Measurements from ENCODE around the gene SEPTIN2.
"Not testable (repeated sequence)": the region's sequence is repeated elsewhere in the genome, so short reads cannot be mapped to it uniquely, and the experiment has no call there.

Gene SEPTIN2

GRCh38 chr2:241351640-241352031, 35.9 kb downstream of the SEPTIN2 start:
- no peak for DNase-seq (ENCODE audit: low spot score)

GRCh38 chr2:241352227-241352626, 36.5 kb downstream of the SEPTIN2 start:
- no peak for DNase-seq (ENCODE audit: low spot score)

- DNase-seq (ENCODE audit: low spot score): no peak
These were observed 39.2 kb downstream of the SEPTIN2 start for GRCh38 chr2:241354668-241355658.

GRCh38 chr2:241355983-241356870, 40.5 kb downstream of the SEPTIN2 start, which contains the start of gene FARP2:
Gene FARP2 (plus strand): TSS chr2:241356285. CDS start chr2:241373108, 16,823 bp downstream.
- DNase-seq (ENCODE audit: low spot score): peak; percentile 94

DNA sequence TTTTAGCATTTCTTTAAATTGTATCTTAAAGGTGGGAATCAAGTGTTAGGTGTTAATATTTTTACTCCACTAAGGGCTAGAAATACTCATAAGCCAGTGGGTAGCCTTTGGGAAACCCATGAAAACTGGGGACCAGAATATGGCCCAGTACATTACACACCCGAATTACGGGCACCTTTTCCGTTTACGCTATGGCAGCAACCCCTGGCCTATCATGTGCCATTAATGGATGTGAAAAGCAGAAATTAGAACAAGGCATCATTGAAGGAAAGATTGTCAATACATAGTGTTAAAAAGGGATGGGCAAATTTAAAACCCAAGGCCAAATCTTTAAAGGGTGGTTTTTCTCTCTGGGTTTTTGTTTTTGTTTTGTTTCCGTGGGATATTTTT, 41.1 kb downstream of the SEPTIN2 start:
- no peak for DNase-seq (ENCODE audit: low spot score)

- DNase-seq (ENCODE audit: low spot score): no peak
These were observed 41.8 kb downstream of the SEPTIN2 start for GRCh38 chr2:241357531-241357930.

- peak; percentile 62 for DNase-seq (ENCODE audit: low spot score)
These were observed 42.7 kb downstream of the SEPTIN2 start for GRCh38 chr2:241358470-241358869.

- no peak for DNase-seq (ENCODE audit: low spot score)
These were observed 43.8 kb downstream of the SEPTIN2 start for GRCh38 chr2:241359481-241360045.

GRCh38 chr2:241363426-241363825, 47.7 kb downstream of the SEPTIN2 start:
- no peak for DNase-seq (ENCODE audit: low spot score)

GRCh38 chr2:241364781-241365180, 49.1 kb downstream of the SEPTIN2 start:
- DNase-seq (ENCODE audit: low spot score): no peak

GRCh38 chr2:241366678-241367077, 51.0 kb downstream of the SEPTIN2 start:
- no peak for DNase-seq (ENCODE audit: low spot score)

DNA sequence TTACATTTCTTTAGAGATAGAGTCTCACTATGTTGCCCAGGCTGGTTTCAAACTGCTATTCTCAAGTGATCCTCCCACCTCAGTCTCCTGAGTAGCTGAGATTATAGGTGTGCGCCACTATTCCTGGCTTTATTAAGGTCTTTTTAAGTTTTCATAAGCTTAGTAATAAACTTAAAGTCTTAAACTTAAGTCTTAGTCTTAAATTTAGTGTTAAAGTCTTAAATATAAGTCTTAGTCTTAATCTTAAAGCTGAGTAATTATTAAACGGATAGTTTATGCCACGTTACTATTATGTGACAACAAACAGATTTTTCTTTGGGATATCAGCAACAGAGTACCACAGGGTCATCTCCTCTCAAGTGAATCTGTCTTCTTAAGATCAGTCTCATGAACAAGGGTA, 52.9 kb downstream of the SEPTIN2 start:
- no peak for DNase-seq (ENCODE audit: low spot score)

GRCh38 chr2:241372361-241372992, 56.8 kb downstream of the SEPTIN2 start:
- no peak for DNase-seq (ENCODE audit: low spot score)

DNA sequence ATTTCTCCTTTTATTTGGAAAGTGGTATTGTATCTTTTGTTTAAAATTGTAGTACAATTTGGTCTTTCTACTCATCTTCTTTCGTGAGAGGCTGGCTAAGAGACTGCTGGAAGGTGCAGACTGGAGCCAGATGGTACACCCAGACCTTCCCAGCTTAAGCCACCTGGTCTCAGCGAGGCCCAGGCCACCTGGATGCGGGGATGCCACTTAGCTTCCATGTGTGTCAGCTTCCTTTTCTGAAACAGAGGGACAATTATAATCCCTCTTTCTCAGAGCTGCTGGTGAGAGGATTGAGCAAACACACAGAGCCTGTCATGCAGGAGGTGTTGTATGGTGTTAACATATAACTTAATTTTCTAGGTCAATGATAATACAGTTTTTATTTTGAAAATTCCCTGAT, 57.7 kb downstream of the SEPTIN2 start:
- DNase-seq (ENCODE audit: low spot score): no peak

DNA sequence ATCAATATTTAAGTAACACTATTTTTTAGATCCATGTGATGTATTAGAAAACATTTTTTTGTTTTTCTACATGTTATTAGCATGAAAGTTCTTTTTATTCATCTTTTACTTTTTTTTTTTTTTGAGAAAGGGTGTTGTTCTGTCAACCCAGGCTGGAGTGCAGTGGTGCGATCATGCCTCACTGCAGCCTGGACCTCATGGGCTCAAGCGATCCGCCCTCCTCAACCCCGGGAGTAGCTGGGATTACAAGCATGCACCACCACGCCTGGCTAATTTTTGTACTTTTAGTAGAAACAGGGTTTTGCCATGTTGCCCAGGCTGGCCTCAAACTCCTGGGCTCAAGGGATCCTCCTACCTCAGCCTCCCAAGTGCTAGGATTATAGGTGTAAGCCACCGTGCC, 58.2 kb downstream of the SEPTIN2 start:
- DNase-seq (ENCODE audit: low spot score): not testable (repeated sequence)

- DNase-seq (ENCODE audit: low spot score): no peak
These were observed 59.6 kb downstream of the SEPTIN2 start for GRCh38 chr2:241375300-241375699.

GRCh38 chr2:241376808-241377207, 61.1 kb downstream of the SEPTIN2 start:
- no peak for DNase-seq (ENCODE audit: low spot score)

GRCh38 chr2:241378816-241379215, 63.1 kb downstream of the SEPTIN2 start:
- no peak for DNase-seq (ENCODE audit: low spot score)

- DNase-seq (ENCODE audit: low spot score): no peak
These were observed 64.1 kb downstream of the SEPTIN2 start for GRCh38 chr2:241379481-241380480.

DNA sequence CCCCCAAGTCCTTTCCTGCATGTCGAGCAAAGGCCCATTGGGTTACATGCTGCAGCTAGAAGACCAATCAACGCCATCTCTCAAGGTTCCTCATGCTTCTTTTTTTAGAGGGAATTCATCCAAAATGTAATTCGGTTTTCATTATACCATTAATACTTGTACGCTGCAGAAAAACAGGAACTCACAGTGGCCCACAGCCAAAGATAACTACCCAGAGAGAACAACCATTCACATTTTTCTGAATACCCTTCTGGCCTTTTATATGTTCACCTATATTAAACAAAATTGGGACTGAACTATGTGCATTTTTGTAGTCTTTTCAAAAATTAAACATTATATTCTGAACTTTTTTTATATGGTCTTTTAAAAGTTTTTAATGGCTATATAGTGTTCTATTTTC, 66.1 kb downstream of the SEPTIN2 start:
- no peak for DNase-seq (ENCODE audit: low spot score)
